Stimulated activated CD4-positive, alpha-beta T cell treated with anti-CD3 and anti-CD28 coated beads, Interleukin-1b, Interleukin-23, amount 100 ng/mL, for 1 hour (primary cell): ENCODE results near the gene IL9.

ENCODE experiments used
- DNase-seq, 2 donors: peaks; one replicate each; pipeline ENCODE4 v3.0.0-alpha.2; 2020; ENCODE audit warnings: low read depth in 2 of 2

IL9 gene

GRCh38 chr5:135891268-135891667 is 4.4 kb downstream of the IL9 start:
- no peak for DNase-seq

DNA sequence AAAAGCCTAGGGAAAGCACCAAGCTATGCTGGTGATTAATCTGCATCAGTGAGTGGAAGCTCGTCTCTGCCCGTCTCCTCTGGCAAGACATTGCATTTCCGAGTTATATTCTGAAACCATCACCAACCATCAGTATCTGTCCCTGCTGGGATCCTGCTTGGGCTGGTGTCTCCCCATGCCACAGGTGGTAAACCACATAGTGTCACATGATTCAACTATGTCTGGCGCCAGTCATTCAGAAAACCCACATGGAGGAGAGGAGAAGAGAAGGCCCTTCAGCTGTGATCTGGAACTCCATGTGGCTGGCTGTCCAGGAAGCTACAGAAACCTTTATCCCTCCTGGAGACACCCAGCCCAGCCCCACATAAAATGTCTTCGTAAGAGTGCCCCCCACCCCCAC is 4.8 kb downstream of the IL9 start:
- DNase-seq: no peak

- no peak for DNase-seq
Measured at GRCh38 chr5:135890296-135890695, 5.3 kb downstream of the IL9 start.

DNA sequence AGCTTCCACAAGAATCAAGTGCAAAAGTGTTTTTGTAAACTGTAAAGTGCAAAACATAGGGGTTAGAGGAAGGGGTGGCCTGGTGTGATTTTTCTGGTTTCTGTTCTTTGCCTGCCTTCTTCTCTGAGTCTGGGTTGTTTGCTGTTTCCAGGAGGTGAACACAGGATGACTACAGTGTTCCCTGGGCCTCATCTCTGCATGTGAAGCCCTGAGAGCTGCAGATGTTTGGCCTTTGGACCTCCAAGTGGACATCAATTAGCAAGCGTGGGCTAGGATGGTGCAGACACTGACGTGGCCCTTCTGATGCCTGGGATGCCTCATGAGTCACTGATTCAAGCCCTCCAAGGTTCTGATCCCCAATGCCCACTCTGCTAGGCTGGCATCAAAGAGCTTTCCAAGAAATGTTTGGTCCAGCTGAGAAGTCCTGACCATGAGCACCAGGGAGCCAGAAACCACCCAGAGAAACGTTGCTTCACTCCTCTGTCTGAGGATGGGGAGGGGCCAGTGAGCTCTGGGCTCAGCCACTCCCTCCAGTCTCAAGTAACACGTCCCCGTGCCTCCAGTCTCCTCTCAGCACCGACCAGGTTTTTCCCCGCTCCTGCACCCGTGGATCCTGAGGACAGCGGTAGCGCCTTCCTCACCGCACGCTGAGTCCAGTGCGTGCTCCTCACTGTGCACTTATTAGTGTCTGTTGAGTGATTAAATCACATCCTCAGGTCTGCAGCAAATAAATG is 7.6 kb downstream of the IL9 start:
- DNase-seq: no peak

DNA sequence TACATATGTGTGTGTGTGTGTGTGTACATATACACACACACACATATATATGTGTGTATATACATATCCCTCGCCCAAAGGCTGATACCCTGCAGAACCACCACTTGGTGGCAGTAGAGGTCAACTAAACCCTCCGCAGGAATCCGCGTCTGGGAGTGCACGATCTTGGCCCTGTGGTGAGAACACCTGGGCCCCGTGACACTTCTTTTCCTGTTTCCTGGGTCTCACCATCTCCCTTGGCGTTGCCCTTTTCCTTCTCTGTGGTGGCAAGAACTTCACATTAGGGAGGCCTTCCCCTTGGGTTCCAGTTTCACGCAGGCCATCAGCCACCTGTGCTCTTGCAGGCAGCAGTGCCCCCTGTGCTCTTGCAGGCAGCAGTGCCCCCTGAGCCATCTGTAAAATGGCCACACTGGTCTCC is 8.2 kb downstream of the IL9 start:
- peak; percentile 17 to 26 for DNase-seq

DNA sequence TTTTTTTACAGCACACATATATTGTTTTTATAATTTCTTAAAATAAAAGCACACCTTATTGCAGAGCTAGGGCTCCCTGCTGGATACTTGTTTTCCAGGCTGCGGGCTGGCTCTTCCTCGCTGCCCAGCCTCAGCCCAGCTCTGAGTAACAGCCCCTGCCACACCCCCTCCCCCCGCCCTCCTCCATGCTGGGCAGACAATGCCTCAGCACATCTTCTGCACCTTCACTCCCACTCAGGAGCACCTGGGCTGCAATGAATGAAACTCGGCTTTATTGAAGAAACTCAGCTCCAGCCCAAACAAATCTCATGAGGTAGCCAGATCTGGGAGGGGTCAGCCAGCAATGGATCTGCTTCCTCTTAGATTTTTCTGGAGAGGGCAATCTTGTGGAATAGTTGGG is 9.5 kb downstream of the IL9 start:
- DNase-seq: no peak

DNA sequence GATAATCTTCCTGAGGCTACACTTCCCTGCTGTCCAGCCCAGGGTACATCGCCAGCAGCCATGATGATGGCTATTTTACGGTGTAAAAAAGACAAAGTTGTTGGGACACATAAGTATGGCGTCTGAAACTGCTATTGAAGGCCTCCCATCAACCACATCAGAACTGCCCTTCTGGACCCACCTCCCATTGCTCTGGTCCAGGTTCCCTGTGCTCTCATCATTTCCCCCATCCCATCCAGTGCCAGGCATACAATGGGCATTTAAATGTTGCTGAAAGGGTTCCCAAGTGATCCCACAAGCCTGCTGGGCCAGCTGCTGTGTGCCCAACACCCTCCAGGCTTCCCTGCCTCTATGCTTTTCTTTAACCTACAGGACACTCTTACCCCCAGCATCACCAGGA is 10.6 kb downstream of the IL9 start:
- DNase-seq: no peak

- DNase-seq: no peak
Measured at GRCh38 chr5:135883441-135883840, 12.2 kb downstream of the IL9 start.

DNA sequence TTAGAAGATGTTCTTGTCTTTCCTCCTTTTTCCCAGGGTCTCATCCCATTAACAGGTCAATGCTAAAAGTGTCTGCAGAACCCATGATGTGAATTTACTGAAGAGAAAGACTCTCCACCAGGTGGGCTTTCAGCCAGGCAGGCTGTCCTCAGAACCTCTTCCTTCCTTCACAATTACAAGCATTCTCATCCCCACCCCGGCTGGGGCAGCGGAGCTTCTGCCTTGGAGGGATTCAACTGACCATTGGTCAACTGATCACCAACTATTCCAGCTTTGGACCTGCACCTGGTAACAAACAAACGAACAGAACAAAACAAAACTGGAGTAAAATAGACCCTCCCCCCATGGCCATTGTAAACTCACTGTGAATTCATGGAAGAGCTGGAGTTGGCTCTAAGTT is 12.6 kb downstream of the IL9 start:
- DNase-seq: no peak

DNA sequence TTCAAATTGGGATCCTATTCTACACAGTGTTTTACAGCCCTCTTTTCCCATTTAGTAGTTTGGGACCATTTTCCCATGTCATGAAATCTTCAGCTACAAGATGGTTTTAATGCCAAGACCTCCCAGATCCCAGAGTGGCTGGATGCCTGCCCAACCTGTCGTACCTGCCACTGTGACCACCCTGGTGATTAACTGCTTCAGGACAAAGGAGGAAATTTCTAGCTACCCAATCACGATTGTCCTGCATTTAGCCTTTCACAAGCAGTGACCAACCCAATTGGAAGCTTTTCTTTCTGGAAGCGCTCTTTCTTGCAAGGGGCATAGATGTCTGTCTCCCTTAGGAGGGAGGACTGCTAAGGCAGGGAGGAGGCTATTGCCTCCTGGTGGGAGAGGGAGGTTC is 13.8 kb downstream of the IL9 start:
- DNase-seq: no peak

- no peak for DNase-seq
Measured at GRCh38 chr5:135881244-135881643, 14.4 kb downstream of the IL9 start.

GRCh38 chr5:135880801-135881200 is 14.8 kb downstream of the IL9 start:
- DNase-seq: no peak

GRCh38 chr5:135880278-135880677 is 15.4 kb downstream of the IL9 start:
- DNase-seq: no peak

GRCh38 chr5:135879591-135879990 is 16.1 kb downstream of the IL9 start:
- DNase-seq: no peak

- no peak for DNase-seq
Measured at GRCh38 chr5:135878156-135878620, 17.5 kb downstream of the IL9 start.

DNA sequence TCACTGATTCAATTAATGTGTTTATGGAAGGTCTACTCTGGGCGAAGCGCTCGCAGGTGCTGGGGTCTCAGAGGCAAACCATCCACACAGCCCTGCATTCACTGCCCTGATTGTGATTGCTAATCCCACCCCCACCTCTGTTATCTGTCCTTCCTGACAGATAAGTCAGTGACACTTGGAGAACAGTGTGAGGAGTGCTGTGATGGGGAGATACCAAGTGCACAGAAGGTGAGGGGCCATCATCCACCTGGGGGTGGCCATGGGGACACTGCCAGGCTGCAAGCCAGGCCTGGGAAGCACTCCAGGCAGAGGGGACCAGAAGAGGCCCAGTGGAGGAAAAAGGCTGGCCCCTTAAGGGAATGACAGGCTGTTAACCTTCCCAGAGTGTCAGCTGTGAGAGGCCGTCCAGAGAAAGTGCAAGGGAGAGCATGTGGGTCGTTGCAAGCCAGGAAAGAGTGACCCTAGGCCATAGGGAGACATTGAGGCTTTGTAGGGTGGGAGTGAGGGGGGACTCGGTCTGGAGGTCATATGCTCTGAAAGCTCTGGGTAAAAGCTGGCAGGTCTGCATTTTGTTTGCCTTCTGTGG is 18.0 kb downstream of the IL9 start:
- DNase-seq: no peak

- no peak for DNase-seq
Measured at GRCh38 chr5:135876146-135876545, 19.5 kb downstream of the IL9 start.

GRCh38 chr5:135875567-135875966 is 20.1 kb downstream of the IL9 start:
- no peak for DNase-seq

DNA sequence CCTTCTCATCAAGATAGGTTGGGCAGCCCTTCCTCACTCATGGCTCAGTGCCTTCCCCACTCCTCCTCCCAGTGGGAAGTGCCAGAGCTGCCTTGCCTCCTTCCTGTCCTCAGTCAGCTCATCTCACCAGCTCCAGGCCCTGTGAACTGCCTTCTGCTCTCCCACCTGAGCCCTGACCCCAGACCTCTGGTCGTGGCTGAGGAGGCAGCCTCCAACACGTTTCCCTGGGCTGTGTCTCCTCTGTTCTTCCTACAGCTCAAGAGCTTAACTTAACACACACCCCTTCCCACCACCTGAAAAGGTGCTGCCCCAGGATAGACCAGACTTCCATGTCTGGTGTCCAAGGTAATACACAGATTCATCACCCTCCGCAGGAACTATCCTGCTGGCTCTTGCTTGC is 21.2 kb downstream of the IL9 start:
- DNase-seq: no peak

DNA sequence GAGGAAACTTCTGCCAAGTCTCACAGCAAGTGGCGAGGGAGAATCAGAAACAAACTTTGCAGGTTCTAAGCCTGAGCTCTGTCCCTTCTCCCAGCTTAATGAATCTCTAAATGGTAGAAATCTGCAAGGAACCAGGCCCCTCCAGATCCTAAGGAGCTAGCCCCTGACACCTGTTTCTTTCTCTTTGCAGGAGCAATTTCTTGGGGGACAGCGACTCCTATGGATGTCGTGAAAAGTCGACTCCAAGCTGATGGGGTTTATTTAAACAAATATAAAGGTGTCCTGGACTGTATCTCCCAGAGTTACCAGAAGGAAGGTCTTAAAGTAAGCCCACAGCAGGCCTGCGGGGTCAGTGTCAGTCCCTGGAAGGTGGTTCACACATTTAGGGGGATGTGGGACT is 21.8 kb downstream of the IL9 start:
- DNase-seq: no peak

DNA sequence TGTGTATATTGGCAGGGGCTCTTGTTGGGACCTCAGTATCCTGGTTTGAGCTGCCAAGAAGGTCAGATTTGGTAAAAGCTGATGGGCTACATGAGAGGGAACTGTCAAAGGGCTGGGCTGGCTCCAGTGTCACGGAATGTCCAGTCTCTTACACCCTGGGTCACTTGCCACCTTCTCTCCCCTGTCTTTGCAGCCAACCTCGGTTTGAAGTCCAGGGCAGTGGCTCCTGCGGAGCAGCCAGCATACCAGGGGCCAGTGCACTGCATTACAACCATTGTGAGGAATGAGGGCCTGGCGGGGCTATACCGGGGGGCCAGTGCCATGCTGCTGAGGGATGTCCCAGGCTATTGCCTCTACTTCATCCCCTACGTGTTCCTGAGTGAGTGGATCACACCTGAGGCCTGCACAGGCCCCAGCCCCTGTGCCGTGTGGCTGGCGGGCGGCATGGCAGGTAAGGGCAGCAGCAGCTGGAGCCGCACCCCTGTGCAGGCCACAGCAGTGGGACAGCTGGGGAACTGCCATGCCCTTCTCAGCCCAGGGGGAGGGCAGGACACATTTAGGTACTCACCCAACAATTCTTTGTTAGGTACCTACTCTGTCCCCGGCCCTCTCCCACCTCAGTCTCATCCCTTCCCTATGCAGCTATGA is 24.2 kb downstream of the IL9 start:
- no peak for DNase-seq

DNA sequence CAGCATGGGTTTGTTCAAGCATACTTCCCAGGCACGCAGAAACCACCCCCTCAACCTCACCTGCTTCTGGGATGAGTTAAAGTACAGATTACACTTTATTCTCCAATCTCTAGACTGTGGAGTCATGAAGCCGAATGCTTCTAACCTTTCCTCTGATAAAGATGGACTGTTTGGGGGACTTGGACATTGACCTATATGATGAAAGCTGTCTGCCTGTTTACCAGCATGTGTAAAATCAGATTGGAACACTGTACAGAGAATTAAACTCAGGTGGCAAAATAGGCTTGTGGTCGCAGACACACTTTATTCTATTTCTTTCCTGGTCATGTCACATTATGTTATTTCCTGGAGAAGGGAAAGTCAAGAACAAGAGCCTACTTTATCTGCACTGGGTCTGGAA is 25.7 kb downstream of the IL9 start:
- DNase-seq: no peak

DNA sequence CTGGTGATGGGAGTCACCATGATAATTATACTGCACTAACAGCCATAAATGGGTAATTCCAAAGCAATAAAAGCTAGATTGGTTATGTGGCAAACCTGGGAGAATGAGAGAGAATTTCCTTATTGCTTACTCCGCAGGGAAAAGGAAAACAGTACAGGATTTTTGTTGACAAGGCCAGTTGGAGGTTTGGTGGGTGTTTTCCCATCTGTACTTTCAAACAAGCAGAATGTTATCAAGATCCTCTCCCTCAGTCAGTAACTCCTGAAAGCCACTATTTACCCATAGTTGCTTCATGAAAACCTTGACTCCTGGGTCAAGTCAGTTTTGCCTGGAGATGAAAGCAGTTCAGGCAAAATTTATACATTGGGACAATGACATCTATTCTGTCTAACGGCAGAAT is 26.4 kb downstream of the IL9 start:
- DNase-seq: no peak
